GM23338 (cell line): ENCODE measurements around the gene SPECC1L. TPM values are rescaled to one million over a fixed set of nuclear protein-coding genes. Genes with fewer than 3 reads are reported as not detected.

Source experiments
- ATAC-seq: fragments of 200-7000 bp; cut with Tn5 transposase; 3 replicates; pipeline ENCODE4 v1.9.1; 2020
- DNase-seq: peaks from one replicate; pipeline ENCODE4 v3.0.0-alpha.2; 2015; ENCODE audit warnings: low spot score
- H2AFZ ChIP-seq: fragments of 200-600 bp; sonication (generic); 2 replicates; pipeline ENCODE4 v1.8.0; 2016; ENCODE audit warnings: antibody characterized with exemption, mild to moderate bottlenecking, moderate library complexity
- H3F3A ChIP-seq: fragments of 200-600 bp; sonication (generic); replicated peaks from 2 replicates; pipeline ENCODE4 v1.8.0; 2017; ENCODE audit warnings: antibody characterized with exemption, mixed run types, low read depth
- H3K27ac ChIP-seq: fragments of 200-600 bp; sonication (generic); 2 replicates; pipeline ENCODE4 v1.6.1; 2016; ENCODE audit warnings: low read depth
- H3K27me3 ChIP-seq: fragments of 200-600 bp; sonication (generic); 2 replicates; pipeline ENCODE4 v1.8.0; 2016; ENCODE audit warnings: mild to moderate bottlenecking, mixed run types, moderate library complexity; ENCODE audit not compliant: insufficient read depth
- H3K36me3 ChIP-seq: fragments of 200-600 bp; sonication (generic); 2 replicates; pipeline ENCODE4 v1.8.0; 2016; ENCODE audit warnings: mild to moderate bottlenecking; ENCODE audit not compliant: insufficient read depth
- H3K4me1 ChIP-seq: fragments of 200-600 bp; sonication (generic); 2 replicates; pipeline ENCODE4 v1.8.0; 2016; ENCODE audit warnings: mild to moderate bottlenecking, moderate library complexity; ENCODE audit not compliant: insufficient read depth
- H3K4me2 ChIP-seq: fragments of 200-600 bp; sonication (generic); 2 replicates; pipeline ENCODE4 v1.7.1; 2017; ENCODE audit warnings: mixed run types
- H3K4me3 ChIP-seq: fragments of 200-600 bp; sonication (generic); 2 replicates; pipeline ENCODE4 v1.6.1; 2016; ENCODE audit warnings: mixed run types
- H3K79me2 ChIP-seq: fragments of 200-600 bp; sonication (generic); replicated peaks from 2 replicates; pipeline ENCODE4 v1.8.0; 2017; ENCODE audit warnings: mild to moderate bottlenecking; ENCODE audit not compliant: insufficient read depth
- H3K9me2 ChIP-seq: fragments of 200-600 bp; sonication (generic); 2 replicates; pipeline ENCODE4 v1.8.0; 2017; ENCODE audit not compliant: insufficient read depth
- H4K20me1 ChIP-seq: fragments of 200-600 bp; sonication (generic); replicated peaks from 2 replicates; pipeline ENCODE4 v1.8.0; 2017; ENCODE audit warnings: mild to moderate bottlenecking; ENCODE audit not compliant: insufficient read depth
- H3K27ac Mint-ChIP-seq: 2 replicates; pipeline ENCODE4 v1.8.0; 2020; ENCODE audit warnings: inconsistent platforms, mild to moderate bottlenecking, moderate library complexity, mixed read lengths
- H3K27me3 Mint-ChIP-seq: 3 replicates; pipeline ENCODE4 v1.8.0; 2022; ENCODE audit warnings: low read depth, mild to moderate bottlenecking, moderate library complexity, mixed read lengths, inconsistent platforms; ENCODE audit not compliant: insufficient read depth, poor library complexity
- H3K36me3 Mint-ChIP-seq: 3 replicates; pipeline ENCODE4 v1.8.0; 2021; ENCODE audit warnings: low read depth, mild to moderate bottlenecking, inconsistent platforms, moderate library complexity, mixed read lengths
- H3K4me1 Mint-ChIP-seq: 3 replicates; pipeline ENCODE4 v1.8.0; 2020; ENCODE audit warnings: mild to moderate bottlenecking, inconsistent platforms, mixed read lengths
- H3K4me3 Mint-ChIP-seq: 3 replicates; pipeline ENCODE4 v1.8.0; 2021; ENCODE audit warnings: moderate library complexity, mild to moderate bottlenecking, inconsistent platforms, mixed read lengths
- H3K9me3 Mint-ChIP-seq: 3 replicates; pipeline ENCODE4 v1.8.0; 2020; ENCODE audit warnings: moderate library complexity, mild to moderate bottlenecking, inconsistent platforms, mixed read lengths
- CREB1 ChIP-seq: fragments of 250-450 bp; sonication (Bioruptor Pico); IDR thresholded peaks from 2 replicates; pipeline ENCODE4 v1.5.0; 2020; ENCODE audit warnings: low read depth, mild to moderate bottlenecking, moderate library complexity
- CTCF ChIP-seq, 2 experiments: fragments of 200-600 bp in 1 of 2; sonication (generic) in 1 of 2; conservative IDR thresholded peaks; 2 replicates each; pipeline versions ENCODE4 v1.5.1 to v1.6.1; 2016 to 2017; ENCODE audit warnings: antibody characterized with exemption in 2 of 2, low read depth in 2 of 2, mild to moderate bottlenecking in 2 of 2, moderate library complexity in 1 of 2
- EZH2 ChIP-seq: fragments of 200-600 bp; sonication (generic); IDR thresholded peaks from one replicate; pipeline ENCODE4 v1.8.0; 2017; ENCODE audit warnings: antibody characterized with exemption, mild to moderate bottlenecking, low read depth; ENCODE audit not compliant: unreplicated experiment
- EZH2phosphoT487 ChIP-seq: fragments of 200-600 bp; sonication (generic); IDR thresholded peaks from one replicate; pipeline ENCODE4 v1.8.1; 2018; ENCODE audit warnings: antibody characterized with exemption; ENCODE audit not compliant: unreplicated experiment
- JUNB ChIP-seq: IDR thresholded peaks from one replicate; pipeline ENCODE4 v1.6.1; 2016; ENCODE audit warnings: antibody characterized with exemption; ENCODE audit not compliant: unreplicated experiment
- NANOG ChIP-seq: IDR thresholded peaks from 2 replicates; pipeline ENCODE4 v1.6.1; 2016; ENCODE audit warnings: antibody characterized with exemption, borderline replicate concordance
- POLR2AphosphoS5 ChIP-seq: IDR thresholded peaks from 2 replicates; pipeline ENCODE4 v1.6.1; 2016; ENCODE audit warnings: antibody characterized with exemption, low read depth
- STAT1 ChIP-seq: IDR thresholded peaks from one replicate; pipeline ENCODE4 v1.6.1; 2016; ENCODE audit warnings: antibody characterized with exemption; ENCODE audit not compliant: unreplicated experiment
- ZNF114 ChIP-seq: fragments of 250-450 bp; sonication (Bioruptor Pico); IDR thresholded peaks from 2 replicates; pipeline ENCODE4 v1.5.0; 2020; ENCODE audit warnings: mild to moderate bottlenecking, moderate library complexity
- ZNF331 ChIP-seq: fragments of 250-450 bp; sonication (Bioruptor Pico); IDR thresholded peaks from 2 replicates; pipeline ENCODE4 v1.5.0; 2020; ENCODE audit warnings: low read depth, mild to moderate bottlenecking, moderate library complexity
- ZNF462 ChIP-seq: fragments of 250-450 bp; sonication (Bioruptor Pico); IDR thresholded peaks from 2 replicates; pipeline ENCODE4 v1.5.0; 2020; ENCODE audit warnings: mild to moderate bottlenecking, moderate library complexity
- polyA plus RNA-seq: library from polyadenylated mRNA; unstranded; fragments of >200 nt; fragmentation: Nextera tagmentation; extraction: Ambion mirVana; gene quantifications from 2 replicates; pipeline ENCODE4 v1.2.1, GENCODE V29; 2016
- total RNA-seq: library from RNA; depleted of rRNA; stranded (reverse); fragments of >200 nt; shearing (Covaris generic); gene quantifications from 2 replicates; pipeline ENCODE4 v1.2.3, GENCODE V29; 2014
- TF ChIP-seq, protein P1 (sequence below): IDR thresholded peaks from 2 replicates; pipeline ENCODE4 v1.6.1; 2016; ENCODE audit warnings: antibody characterized with exemption
- TF ChIP-seq, protein P2 (sequence below): IDR thresholded peaks from one replicate; pipeline ENCODE4 v1.6.1; 2018; ENCODE audit warnings: antibody characterized with exemption; ENCODE audit not compliant: unreplicated experiment

SPECC1L gene
- total and polyA plus RNA-seq, 2 experiments from 2014 or later: 24.3 to 44.7 TPM

GRCh38 chr22:24443668-24444067, 173.0 kb downstream of the SPECC1L start:
- no peak for TF ChIP-seq CREB1
- no peak for TF ChIP-seq EZH2phosphoT487
- no peak for TF ChIP-seq ZNF462 (CRISPR knock-in tag)
- no peak for TF ChIP-seq STAT1
- TF ChIP-seq, protein P1, sequence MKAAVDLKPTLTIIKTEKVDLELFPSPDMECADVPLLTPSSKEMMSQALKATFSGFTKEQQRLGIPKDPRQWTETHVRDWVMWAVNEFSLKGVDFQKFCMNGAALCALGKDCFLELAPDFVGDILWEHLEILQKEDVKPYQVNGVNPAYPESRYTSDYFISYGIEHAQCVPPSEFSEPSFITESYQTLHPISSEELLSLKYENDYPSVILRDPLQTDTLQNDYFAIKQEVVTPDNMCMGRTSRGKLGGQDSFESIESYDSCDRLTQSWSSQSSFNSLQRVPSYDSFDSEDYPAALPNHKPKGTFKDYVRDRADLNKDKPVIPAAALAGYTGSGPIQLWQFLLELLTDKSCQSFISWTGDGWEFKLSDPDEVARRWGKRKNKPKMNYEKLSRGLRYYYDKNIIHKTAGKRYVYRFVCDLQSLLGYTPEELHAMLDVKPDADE: no peak
- TF ChIP-seq NANOG: no peak
- no peak for TF ChIP-seq JUNB
- TF ChIP-seq, protein P2, sequence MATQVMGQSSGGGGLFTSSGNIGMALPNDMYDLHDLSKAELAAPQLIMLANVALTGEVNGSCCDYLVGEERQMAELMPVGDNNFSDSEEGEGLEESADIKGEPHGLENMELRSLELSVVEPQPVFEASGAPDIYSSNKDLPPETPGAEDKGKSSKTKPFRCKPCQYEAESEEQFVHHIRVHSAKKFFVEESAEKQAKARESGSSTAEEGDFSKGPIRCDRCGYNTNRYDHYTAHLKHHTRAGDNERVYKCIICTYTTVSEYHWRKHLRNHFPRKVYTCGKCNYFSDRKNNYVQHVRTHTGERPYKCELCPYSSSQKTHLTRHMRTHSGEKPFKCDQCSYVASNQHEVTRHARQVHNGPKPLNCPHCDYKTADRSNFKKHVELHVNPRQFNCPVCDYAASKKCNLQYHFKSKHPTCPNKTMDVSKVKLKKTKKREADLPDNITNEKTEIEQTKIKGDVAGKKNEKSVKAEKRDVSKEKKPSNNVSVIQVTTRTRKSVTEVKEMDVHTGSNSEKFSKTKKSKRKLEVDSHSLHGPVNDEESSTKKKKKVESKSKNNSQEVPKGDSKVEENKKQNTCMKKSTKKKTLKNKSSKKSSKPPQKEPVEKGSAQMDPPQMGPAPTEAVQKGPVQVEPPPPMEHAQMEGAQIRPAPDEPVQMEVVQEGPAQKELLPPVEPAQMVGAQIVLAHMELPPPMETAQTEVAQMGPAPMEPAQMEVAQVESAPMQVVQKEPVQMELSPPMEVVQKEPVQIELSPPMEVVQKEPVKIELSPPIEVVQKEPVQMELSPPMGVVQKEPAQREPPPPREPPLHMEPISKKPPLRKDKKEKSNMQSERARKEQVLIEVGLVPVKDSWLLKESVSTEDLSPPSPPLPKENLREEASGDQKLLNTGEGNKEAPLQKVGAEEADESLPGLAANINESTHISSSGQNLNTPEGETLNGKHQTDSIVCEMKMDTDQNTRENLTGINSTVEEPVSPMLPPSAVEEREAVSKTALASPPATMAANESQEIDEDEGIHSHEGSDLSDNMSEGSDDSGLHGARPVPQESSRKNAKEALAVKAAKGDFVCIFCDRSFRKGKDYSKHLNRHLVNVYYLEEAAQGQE: no peak
- no peak for TF ChIP-seq EZH2
- TF ChIP-seq ZNF114: no peak
- TF ChIP-seq ZNF331 (CRISPR knock-in tag): no peak
- TF ChIP-seq POLR2AphosphoS5: no peak
- no peak for TF ChIP-seq CTCF (conservative IDR thresholded peaks at IDR 0.05; ENCODE audit: low read depth in 2 of 2)
- no peak for DNase-seq

More at GRCh38 chr22:24443668-24444067, 173.0 kb downstream of the SPECC1L start:
- Mint-ChIP-seq H3K4me1 (peaks cover 12% of the 10 kb centered on the region), H3K27ac (no peak overlapping the region), H3K36me3 (no peaks in the 10 kb centered on the region; the same call in 1 of the 3 replicates), H3K9me3 (no peaks in the 10 kb centered on the region), H3K27me3 (peaks cover 2% of the 10 kb centered on the region), H3K4me3 (no peak overlapping the region)
- no peaks in the 10 kb centered on the region for H3K79me2 ChIP-seq
- no peaks in the 10 kb centered on the region for H3K27me3 ChIP-seq
- no peaks in the 10 kb centered on the region for H4K20me1 ChIP-seq
- no peaks in the 10 kb centered on the region for H3K36me3 ChIP-seq
- no peak overlapping the region for H3K4me3 ChIP-seq
- no peak for ATAC-seq
- peaks cover 2% of the 10 kb centered on the region; the same call in 1 of the 2 replicates for H3K9me2 ChIP-seq
- no peaks in the 10 kb centered on the region for H3F3A ChIP-seq
- H2AFZ ChIP-seq: no peak overlapping the region
- H3K4me2 ChIP-seq: no peak overlapping the region
- H3K27ac ChIP-seq: no peak overlapping the region
- H3K4me1 ChIP-seq: no peaks in the 10 kb centered on the region; the same call in 1 of the 2 replicates
